HFF-Myc (cell line): ENCODE measurements around the gene SYS1.

Experiments
- DNase-seq: peaks from one replicate; pipeline ENCODE4 v3.0.0-alpha.2; 2011; ENCODE audit warnings: low read depth; ENCODE audit errors: extremely low read depth
- H3K4me3 ChIP-seq: replicated peaks from 2 replicates; pipeline ENCODE4 v1.5.1; 2011; ENCODE audit warnings: low read depth, mild to moderate bottlenecking, control low read depth, low read length
- TF ChIP-seq, protein P1 (sequence below): IDR thresholded peaks from 2 replicates; pipeline ENCODE4 v1.5.1; 2012; ENCODE audit warnings: mild to moderate bottlenecking, low read depth, low read length, control low read depth; ENCODE audit errors: missing control alignments

SYS1 gene

DNA sequence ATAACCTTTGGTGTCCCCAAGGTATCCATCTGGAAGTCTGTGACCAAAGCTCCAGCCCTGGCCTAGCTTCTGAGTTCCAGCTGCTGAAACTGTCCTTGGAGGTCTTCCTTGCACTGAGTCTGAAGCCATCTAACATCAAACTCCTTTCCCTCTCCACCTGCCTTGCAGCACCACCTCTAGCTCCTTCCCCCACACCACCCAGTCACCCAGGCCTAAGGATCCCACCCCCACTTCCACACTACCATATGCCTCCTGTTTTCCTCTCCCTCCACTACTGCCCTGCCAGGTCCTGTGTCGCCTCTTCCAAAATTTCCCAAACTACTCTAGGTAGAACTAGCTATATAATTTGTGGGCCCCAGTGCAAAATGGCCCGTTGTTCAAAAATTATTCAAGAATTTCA is 44.0 kb upstream of the SYS1 start:
- DNase-seq = no peak
- no peak overlapping the region for H3K4me3 ChIP-seq
- TF ChIP-seq, protein P1, sequence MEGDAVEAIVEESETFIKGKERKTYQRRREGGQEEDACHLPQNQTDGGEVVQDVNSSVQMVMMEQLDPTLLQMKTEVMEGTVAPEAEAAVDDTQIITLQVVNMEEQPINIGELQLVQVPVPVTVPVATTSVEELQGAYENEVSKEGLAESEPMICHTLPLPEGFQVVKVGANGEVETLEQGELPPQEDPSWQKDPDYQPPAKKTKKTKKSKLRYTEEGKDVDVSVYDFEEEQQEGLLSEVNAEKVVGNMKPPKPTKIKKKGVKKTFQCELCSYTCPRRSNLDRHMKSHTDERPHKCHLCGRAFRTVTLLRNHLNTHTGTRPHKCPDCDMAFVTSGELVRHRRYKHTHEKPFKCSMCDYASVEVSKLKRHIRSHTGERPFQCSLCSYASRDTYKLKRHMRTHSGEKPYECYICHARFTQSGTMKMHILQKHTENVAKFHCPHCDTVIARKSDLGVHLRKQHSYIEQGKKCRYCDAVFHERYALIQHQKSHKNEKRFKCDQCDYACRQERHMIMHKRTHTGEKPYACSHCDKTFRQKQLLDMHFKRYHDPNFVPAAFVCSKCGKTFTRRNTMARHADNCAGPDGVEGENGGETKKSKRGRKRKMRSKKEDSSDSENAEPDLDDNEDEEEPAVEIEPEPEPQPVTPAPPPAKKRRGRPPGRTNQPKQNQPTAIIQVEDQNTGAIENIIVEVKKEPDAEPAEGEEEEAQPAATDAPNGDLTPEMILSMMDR = no peak

DNA sequence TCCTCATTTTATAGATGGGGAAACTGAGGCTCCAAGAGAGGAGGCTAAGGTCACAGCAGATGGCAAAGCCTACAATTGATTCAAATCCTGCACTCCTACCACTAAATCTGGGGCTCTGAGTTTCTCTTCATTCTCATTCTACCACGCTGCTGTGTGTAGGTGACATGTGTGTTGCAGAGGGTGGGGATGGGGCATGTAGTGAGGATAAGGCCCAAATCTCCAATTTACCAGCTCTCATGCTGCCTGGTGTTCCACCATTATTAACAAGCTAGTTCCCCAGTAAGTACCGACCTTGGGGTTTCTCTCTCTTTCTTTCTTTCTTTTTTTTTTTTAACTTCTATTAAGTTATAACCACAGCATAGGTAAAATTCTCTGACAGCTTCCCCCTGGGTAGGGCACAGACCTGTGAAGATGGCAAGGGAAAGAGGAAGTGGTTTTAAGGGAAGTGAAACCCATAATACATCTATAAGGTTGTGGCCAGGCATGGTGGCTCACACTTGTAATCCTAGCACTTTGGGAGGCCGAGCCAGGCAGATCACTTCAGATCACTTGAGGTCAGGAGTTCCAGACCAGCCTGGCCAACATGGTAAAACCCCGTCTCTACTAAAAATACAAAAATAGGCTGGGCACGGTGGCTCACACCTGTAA is 41.9 kb upstream of the SYS1 start:
- no peak for DNase-seq
- TF ChIP-seq, protein P1 = no peak

DNA sequence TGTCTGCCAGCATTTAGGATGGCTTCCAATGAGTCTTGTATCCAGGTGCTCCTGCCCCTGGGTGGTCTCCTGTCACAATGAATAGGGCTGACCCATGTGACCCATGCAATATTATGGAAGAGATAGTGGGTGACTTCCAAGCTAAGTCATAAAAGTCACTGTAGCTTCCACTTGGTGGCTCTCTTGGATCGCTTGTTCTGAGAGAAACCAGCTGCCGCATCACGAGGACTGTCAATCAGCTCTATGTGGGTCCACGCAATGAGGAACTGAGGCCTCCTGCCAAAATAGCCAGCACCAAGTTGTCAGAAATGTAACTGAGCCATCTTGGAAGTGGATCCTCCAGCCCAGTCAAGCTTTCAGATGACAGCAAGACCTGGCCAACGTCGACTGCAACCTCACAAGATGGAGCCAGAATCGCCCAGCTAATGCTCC is 40.0 kb upstream of the SYS1 start:
- H3K4me3 ChIP-seq = no peak overlapping the region
- TF ChIP-seq, protein P1 = peak; percentile 4
- no peak for DNase-seq

More for the DNA sequence above, 41.9 kb upstream of the SYS1 start:
- H3K4me3 ChIP-seq = no peak overlapping the region

DNA sequence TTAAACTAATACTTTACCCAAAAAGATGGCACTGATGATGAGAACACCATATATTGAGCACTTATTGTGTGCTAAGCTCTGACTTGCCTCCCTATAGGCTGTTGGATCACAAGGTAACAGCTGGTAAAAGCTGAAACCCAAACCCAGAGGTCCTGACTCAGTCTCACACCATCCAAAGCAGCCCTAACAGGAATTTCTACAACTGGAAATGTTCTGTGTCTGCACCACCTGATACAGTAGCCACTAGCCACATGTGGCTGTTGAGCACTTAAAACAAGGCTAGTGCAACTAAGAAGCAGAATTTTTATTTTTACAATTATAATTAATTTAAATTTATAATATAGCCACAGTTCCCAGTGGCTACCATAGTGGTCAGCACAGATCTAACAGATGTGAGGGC is 39.2 kb upstream of the SYS1 start:
- H3K4me3 ChIP-seq = no peak overlapping the region
- TF ChIP-seq, protein P1 = no peak
- no peak for DNase-seq

DNA sequence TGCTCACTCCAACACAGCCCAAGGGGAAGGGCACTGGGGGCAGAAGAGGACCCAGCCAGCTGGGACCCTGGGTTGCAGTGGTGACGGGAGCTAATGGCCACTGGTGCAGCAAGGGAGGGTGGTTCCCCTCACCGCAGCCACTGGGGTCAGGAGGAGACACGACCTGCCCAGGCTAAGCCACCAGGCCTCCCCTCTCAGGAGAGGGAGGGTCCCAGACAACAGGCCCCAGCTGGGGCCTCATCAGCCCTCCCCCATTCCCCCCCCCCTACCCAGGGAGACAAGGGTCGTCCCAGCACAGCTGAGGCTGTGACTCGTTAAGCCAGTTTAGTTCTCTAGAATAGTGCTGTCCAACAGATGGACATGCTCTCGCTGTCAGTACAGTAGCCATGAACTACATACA is 37.6 kb upstream of the SYS1 start:
- TF ChIP-seq, protein P1 = no peak
- no peak overlapping the region for H3K4me3 ChIP-seq
- DNase-seq = no peak

DNA sequence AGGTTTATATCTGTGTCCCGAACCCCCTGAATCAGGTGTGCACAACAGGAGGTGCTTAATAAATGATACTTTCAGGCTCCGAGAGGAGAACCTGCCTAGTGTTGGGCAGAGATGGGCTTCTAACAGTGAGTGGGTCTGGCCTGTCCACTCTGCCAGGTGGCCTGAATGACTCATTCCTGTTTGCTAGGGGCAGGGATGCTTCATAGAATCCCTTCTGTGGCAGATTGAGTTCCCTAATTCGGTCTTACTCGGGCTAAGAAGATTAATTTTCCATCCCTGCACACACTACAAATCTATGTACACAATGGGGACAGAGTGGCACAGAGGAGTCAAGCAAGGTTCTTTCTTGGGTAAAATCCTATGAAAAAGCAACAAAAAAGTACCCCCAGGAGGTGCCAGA is 34.5 kb upstream of the SYS1 start:
- TF ChIP-seq, protein P1 = no peak
- DNase-seq = no peak
- no peak overlapping the region for H3K4me3 ChIP-seq

DNA sequence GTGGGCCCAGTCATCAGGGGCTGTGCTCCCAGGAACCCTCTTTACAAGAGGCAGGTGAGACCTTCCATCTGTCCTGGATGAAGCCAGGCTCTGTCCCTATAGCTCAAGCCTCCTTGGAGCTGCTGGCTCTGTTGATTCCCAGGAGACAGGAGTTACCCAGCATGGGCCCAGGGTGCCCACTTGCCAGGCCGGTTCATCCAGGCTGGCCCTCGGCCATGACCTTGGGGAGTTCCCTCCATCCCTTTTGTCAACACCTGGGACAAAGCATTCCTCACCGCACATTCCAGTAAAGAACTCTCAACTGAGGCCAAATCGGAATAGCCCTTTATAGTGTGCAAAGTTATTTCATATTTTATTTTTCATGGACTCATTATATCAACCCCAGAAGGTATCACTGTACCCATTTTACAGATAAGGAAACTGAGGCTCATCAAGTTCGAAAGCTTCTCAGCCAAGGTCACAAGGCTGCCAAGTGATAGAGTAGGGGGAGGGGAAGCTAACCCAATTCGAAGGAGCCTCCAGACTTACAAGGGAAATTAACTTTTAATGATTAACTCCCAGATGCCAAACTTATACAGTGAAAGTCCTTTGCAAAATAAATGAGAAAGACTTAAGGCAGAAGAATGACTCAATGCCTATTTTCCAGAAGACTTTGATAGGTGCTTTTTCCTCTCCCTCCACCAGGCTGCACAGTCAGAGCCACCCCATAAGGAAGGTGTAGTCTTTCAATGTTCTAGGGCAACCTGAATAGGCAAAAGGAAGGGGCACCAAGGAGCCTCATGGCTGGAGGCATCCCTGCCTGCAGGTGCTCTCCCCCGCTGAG is 33.2 kb upstream of the SYS1 start:
- TF ChIP-seq, protein P1 = no peak
- DNase-seq = no peak

More for the DNA sequence above, 33.2 kb upstream of the SYS1 start:
- H3K4me3 ChIP-seq = no peak overlapping the region
